HEK293T (cell line): ENCODE results near the gene MRPS34.

ENCODE experiments used
- CTCF ChIA-PET: fragments of 350-600 bp; formaldehyde crosslinking; extraction: SDS; loops from one replicate; lab custom pipeline; 2021; ENCODE audit warnings: antibody characterized with exemption, inconsistent platforms; lab: Yijun Ruan, JAX
- POLR2A ChIA-PET: fragments of 350-600 bp; formaldehyde crosslinking; extraction: SDS; loops from one replicate; lab custom pipeline; 2020; ENCODE audit warnings: antibody characterized with exemption, inconsistent platforms; lab: Yijun Ruan, JAX
- DNase-seq: peaks from one replicate; pipeline ENCODE4 v3.0.0; 2012; ENCODE audit warnings: mixed read lengths; ENCODE audit errors: extremely low spot score
- ARNT ChIP-seq: fragments of 450-650 bp; IDR thresholded peaks from 2 replicates; pipeline ENCODE4 v1.6.1; 2017; ENCODE audit warnings: mild to moderate bottlenecking
- BHLHE40 ChIP-seq: fragments of 450-650 bp; IDR thresholded peaks from 2 replicates; pipeline ENCODE4 v1.6.1; 2016; ENCODE audit warnings: mild to moderate bottlenecking, moderate library complexity, borderline replicate concordance
- CTBP1 ChIP-seq: fragments of 450-650 bp; IDR thresholded peaks from 2 replicates; pipeline ENCODE4 v1.6.1; 2016; ENCODE audit warnings: borderline replicate concordance
- ELF4 ChIP-seq: fragments of 450-650 bp; IDR thresholded peaks from 2 replicates; pipeline ENCODE4 v1.6.1; 2017; ENCODE audit warnings: antibody characterized with exemption
- FOXA1 ChIP-seq: fragments of 450-650 bp; IDR thresholded peaks from 2 replicates; pipeline ENCODE4 v1.6.1; 2016; ENCODE audit warnings: mild to moderate bottlenecking
- FOXK2 ChIP-seq: fragments of 450-650 bp; IDR thresholded peaks from 2 replicates; pipeline ENCODE4 v1.6.1; 2016; ENCODE audit warnings: mild to moderate bottlenecking
- FOXM1 ChIP-seq: fragments of 450-650 bp; IDR thresholded peaks from 2 replicates; pipeline ENCODE4 v1.6.1; 2017; ENCODE audit warnings: mild to moderate bottlenecking, borderline replicate concordance
- HDGF ChIP-seq: fragments of 450-650 bp; IDR thresholded peaks from 2 replicates; pipeline ENCODE4 v1.6.1; 2017; ENCODE audit warnings: antibody characterized with exemption, borderline replicate concordance
- L3MBTL2 ChIP-seq: fragments of 450-650 bp; conservative IDR thresholded peaks from 2 replicates; pipeline ENCODE4 v1.6.1; 2016; ENCODE audit warnings: mild to moderate bottlenecking
- LEF1 ChIP-seq: fragments of 450-650 bp; IDR thresholded peaks from 2 replicates; pipeline ENCODE4 v1.6.1; 2017; ENCODE audit warnings: mild to moderate bottlenecking, borderline replicate concordance
- NFRKB ChIP-seq: fragments of 450-650 bp; IDR thresholded peaks from 2 replicates; pipeline ENCODE4 v1.6.1; 2016; ENCODE audit warnings: mild to moderate bottlenecking, moderate library complexity
- SP1 ChIP-seq: fragments of 450-650 bp; IDR thresholded peaks from 2 replicates; pipeline ENCODE4 v1.6.1; 2017
- SUZ12 ChIP-seq: fragments of 450-650 bp; IDR thresholded peaks from 2 replicates; pipeline ENCODE4 v1.6.1; 2016; ENCODE audit warnings: mild to moderate bottlenecking
- TARDBP ChIP-seq: fragments of 450-650 bp; IDR thresholded peaks from 2 replicates; pipeline ENCODE4 v1.6.1; 2016
- ZNF384 ChIP-seq: fragments of 450-650 bp; IDR thresholded peaks from 2 replicates; pipeline ENCODE4 v1.6.1; 2016
- TF ChIP-seq, protein P1 (sequence below): fragments of 450-650 bp; IDR thresholded peaks from 2 replicates; pipeline ENCODE4 v1.6.1; 2016

MRPS34 gene

GRCh38 chr16:1790611-1791255 lies 17.8 kb upstream of the MRPS34 start:
- ChIA-PET POLR2A (interaction anchor here (0.9 to 2.9 kb wide), 2 partner anchors 8 to 153 kb away, joined by 3 to 25 read pairs; partner anchors contain the start of genes MSRB1, NUBP2 and SPSB3), CTCF (no interaction called here)
- no peak for TF ChIP-seq BHLHE40
- no peak for TF ChIP-seq ELF4
- TF ChIP-seq FOXM1, result no peak
- TF ChIP-seq ARNT, result no peak
- TF ChIP-seq, protein P1, sequence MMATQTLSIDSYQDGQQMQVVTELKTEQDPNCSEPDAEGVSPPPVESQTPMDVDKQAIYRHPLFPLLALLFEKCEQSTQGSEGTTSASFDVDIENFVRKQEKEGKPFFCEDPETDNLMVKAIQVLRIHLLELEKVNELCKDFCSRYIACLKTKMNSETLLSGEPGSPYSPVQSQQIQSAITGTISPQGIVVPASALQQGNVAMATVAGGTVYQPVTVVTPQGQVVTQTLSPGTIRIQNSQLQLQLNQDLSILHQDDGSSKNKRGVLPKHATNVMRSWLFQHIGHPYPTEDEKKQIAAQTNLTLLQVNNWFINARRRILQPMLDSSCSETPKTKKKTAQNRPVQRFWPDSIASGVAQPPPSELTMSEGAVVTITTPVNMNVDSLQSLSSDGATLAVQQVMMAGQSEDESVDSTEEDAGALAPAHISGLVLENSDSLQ, result no peak
- no peak for TF ChIP-seq L3MBTL2
- DNase-seq, result no peak

DNA sequence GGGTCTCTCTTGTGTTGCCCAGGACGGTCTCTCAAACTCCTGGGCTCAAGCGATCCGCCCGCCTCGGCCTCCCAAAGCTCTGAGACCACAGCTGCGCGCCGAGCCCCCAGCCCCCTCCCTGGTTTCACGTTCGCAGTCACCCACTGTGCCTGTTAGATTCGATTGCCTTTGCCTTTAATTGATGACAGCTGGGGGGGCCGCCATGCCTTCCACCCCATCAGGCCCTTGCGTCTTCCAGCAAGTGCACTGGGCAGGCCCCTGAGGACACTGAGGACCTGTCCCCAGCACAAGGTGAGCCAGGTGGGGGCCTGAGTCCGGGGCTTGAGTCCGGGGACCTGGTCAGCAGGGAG lies 17.3 kb upstream of the MRPS34 start:
- DNase-seq, result no peak
- TF ChIP-seq NFRKB (no peak), SUZ12 (no peak), CTBP1 (no peak), HDGF (no peak), FOXK2 (no peak)
- TF ChIP-seq, protein P1, result no peak
- CTCF ChIA-PET, result no interaction called here
- POLR2A ChIA-PET, result no interaction called here

GRCh38 chr16:1789643-1790045 lies 16.7 kb upstream of the MRPS34 start:
- TF ChIP-seq LEF1 (no peak), SP1 (no peak), BHLHE40 (no peak), FOXK2 (no peak), ZNF384 (no peak)
- DNase-seq, result no peak
- ChIA-PET CTCF (no interaction called here), POLR2A (no interaction called here)

- ChIA-PET CTCF (no interaction called here), POLR2A (interaction anchor here (1.0 kb wide), 1 partner anchor 16 kb away, joined by 3 read pairs; the partner anchor contains the start of genes EME2 and MRPS34)
- no peak for TF ChIP-seq ELF4
- TF ChIP-seq FOXK2, result no peak
- TF ChIP-seq CTBP1, result no peak
- no peak for TF ChIP-seq SUZ12
- TF ChIP-seq ZNF384, result no peak
- no peak for TF ChIP-seq FOXM1
- TF ChIP-seq L3MBTL2, result no peak
- TF ChIP-seq HDGF, result no peak
- no peak for TF ChIP-seq TARDBP
- no peak for TF ChIP-seq BHLHE40
- TF ChIP-seq ARNT, result no peak
- no peak for TF ChIP-seq NFRKB
- no peak for TF ChIP-seq LEF1
- TF ChIP-seq, protein P1, result no peak
- no peak for DNase-seq
These were observed 15.8 kb upstream of the MRPS34 start for GRCh38 chr16:1788708-1789100.

GRCh38 chr16:1788095-1788707 lies 15.3 kb upstream of the MRPS34 start:
- POLR2A ChIA-PET, result interaction anchor here (1.0 kb wide), 1 partner anchor 15 kb away, joined by 3 read pairs; the partner anchor contains the start of genes EME2 and MRPS34
- no peak for DNase-seq
- CTCF ChIA-PET, result no interaction called here
- TF ChIP-seq FOXM1, result no peak
- no peak for TF ChIP-seq NFRKB
- no peak for TF ChIP-seq ELF4
- TF ChIP-seq, protein P1, result no peak
- TF ChIP-seq TARDBP, result no peak
- no peak for TF ChIP-seq SP1
- no peak for TF ChIP-seq ZNF384
- TF ChIP-seq CTBP1, result no peak
- no peak for TF ChIP-seq L3MBTL2
- TF ChIP-seq FOXA1, result no peak
- no peak for TF ChIP-seq HDGF
- no peak for TF ChIP-seq ARNT
- TF ChIP-seq FOXK2, result no peak
- TF ChIP-seq LEF1, result no peak
- no peak for TF ChIP-seq BHLHE40
- TF ChIP-seq SUZ12, result no peak
